Urinary bladder (tissue), 4 donors: Measurements from ENCODE around the gene E4F1. TPM values are rescaled to one million over a fixed set of nuclear protein-coding genes. Genes with fewer than 3 reads are reported as not detected.
"Not testable (repeated sequence)": the region's sequence is repeated elsewhere in the genome, so short reads cannot be mapped to it uniquely, and the experiment has no call there.

ENCODE experiments used
- DNase-seq: peaks from one replicate; pipeline ENCODE4 v3.0.0-alpha.2; 2015; ENCODE audit errors: extremely low spot score
- H3K27ac ChIP-seq: one replicate; pipeline ENCODE4 v1.5.1; 2013; ENCODE audit warnings: low read depth, mild to moderate bottlenecking, moderate library complexity
- H3K36me3 ChIP-seq: one replicate; pipeline ENCODE4 v1.6.1; 2013; ENCODE audit warnings: mild to moderate bottlenecking, moderate library complexity; ENCODE audit not compliant: insufficient read depth
- H3K4me1 ChIP-seq: one replicate; pipeline ENCODE4 v1.6.1; 2013; ENCODE audit warnings: mild to moderate bottlenecking, moderate library complexity; ENCODE audit not compliant: insufficient read depth
- H3K4me3 ChIP-seq: one replicate; pipeline ENCODE4 v1.5.1; 2013; ENCODE audit warnings: low read depth, low read length
- WGBS: extraction: QIAGEN DNeasy Blood & Tissue Kit; methylation state at CpG from one replicate; pipeline ENCODE4 v1.1.7; 2013; 5-methylcytosine and 5-hydroxymethylcytosine counted together
- polyA plus RNA-seq: library from polyadenylated mRNA; stranded (reverse); fragments of 200-250 nt; gene quantifications from one replicate; pipeline ENCODE4 v1.2.3, GENCODE V29; 2013
- total RNA-seq: library from RNA; depleted of rRNA; stranded (reverse); fragments of >200 nt; gene quantifications from one replicate; pipeline ENCODE4 v1.2.3, GENCODE V29; 2014
- donor health status: healthy with polysubstance abuse.
- donor health status: healthy.

The E4F1 gene
- total and polyA plus RNA-seq, 2 donors, result 14.0 to 27.5 TPM

DNA sequence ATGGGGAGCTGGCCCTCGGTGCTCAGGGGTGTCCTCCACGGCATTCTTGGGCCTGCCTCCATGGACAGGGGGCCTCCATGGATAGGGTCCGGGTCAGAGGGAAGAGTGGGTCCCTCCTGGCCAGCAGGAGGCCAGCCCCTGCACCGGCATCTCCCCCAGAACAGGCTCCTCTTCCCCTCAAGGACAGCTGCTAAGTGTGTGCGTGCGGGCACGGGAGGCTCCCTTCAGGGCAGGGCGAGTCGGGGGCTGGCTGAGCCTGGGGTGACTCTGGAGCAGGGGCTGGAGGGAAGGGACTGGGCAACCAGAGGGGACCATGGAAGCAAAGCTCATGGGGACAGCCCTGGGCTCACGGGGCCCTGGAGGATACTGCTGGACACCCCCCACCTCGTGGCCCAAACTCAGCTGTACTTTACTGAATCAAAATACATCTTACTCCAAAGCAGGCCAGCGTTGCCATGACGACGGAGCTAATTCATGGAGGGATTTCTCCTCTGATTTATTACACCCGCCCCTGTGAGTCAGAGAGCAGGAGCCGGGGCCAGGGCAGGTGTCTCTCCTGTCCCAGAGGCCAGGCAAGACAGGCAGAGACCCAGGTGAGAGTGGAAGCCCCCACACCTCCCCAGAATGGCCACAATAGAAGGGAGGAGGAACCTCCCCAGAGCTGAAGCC, 29.1 kb upstream of the E4F1 start:
- DNase-seq, result peak; percentile 10
- H3K4me3 ChIP-seq, result no peak overlapping the region
- H3K36me3 ChIP-seq, result no peaks in the 10 kb centered on the region
- no peak overlapping the region for H3K27ac ChIP-seq
- no peaks in the 10 kb centered on the region for H3K4me1 ChIP-seq
- 51% methylated on average over 16 of the region's 16 CpGs for WGBS

DNA sequence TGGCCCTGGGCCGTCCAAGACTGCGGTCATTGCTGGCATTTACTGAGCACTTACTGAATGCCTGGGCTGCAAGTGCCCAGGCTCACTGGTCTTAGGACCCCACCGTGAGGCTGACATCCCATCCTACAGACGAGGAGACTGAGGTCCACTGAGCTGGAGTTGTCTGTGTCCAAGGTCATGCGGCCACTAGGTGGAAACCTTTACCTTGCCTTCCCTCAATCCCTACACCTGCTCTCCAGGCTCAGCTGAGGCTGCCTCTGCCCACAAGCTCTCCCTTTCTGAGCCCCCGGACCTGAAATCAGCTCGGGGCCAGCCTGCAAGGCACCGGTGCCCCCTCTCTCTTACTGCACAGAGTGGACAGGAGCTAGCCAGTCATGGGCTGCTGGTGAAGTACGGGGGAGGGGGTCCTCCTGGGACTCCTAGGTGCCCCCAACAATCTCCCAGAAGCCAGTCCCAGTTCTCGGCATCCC, 28.5 kb upstream of the E4F1 start:
- DNase-seq, result no peak
- H3K27ac ChIP-seq, result no peak overlapping the region
- H3K4me3 ChIP-seq, result no peak overlapping the region
- H3K4me1 ChIP-seq, result no peaks in the 10 kb centered on the region
- 16% methylated on average over 10 of the region's 10 CpGs for WGBS
- H3K36me3 ChIP-seq, result no peaks in the 10 kb centered on the region

DNA sequence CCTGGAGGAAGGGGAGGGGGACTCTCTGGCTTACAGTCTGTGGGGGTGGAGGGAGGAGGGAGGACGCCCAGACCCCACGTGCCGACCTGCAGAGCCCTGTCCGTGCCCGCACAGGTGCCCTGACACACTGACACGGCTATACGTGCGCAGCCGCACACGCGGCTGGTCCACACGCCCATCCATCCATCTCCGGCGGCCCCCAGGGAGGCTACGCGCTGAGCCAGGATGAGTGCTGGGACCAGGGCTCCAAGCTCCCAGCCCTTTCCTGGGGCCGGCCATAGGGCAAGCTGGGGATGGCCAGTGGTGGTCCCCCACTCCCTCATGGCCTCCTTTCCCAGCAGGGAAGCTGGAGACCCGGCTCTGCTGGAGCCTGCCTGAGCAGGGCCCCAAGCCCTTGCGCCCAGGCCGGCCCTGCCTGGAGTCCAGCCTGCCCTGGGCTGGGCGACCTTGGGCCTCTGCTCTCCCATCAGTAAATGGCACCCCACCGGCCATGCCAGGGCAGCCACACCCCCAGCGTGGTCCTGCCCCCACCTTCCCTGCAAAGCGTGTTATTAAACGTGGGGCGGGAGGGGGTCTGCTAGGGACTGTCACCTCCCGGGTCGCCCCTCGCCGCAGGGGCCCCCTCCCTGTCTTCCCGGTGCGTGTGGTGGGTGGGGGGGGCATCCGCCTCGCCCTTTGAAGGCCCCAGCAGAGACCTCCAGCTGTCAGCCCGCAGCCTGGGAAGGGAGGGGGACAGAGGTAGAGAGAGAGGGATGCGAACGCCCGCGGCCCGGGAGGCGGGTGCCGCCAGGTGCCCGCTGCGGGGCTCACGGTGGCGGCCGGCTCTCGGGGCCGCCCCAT, 27.8 kb upstream of the E4F1 start:
- no peak for DNase-seq
- no peak overlapping the region for H3K27ac ChIP-seq
- WGBS, result 3% methylated on average over 49 of the region's 49 CpGs

DNA sequence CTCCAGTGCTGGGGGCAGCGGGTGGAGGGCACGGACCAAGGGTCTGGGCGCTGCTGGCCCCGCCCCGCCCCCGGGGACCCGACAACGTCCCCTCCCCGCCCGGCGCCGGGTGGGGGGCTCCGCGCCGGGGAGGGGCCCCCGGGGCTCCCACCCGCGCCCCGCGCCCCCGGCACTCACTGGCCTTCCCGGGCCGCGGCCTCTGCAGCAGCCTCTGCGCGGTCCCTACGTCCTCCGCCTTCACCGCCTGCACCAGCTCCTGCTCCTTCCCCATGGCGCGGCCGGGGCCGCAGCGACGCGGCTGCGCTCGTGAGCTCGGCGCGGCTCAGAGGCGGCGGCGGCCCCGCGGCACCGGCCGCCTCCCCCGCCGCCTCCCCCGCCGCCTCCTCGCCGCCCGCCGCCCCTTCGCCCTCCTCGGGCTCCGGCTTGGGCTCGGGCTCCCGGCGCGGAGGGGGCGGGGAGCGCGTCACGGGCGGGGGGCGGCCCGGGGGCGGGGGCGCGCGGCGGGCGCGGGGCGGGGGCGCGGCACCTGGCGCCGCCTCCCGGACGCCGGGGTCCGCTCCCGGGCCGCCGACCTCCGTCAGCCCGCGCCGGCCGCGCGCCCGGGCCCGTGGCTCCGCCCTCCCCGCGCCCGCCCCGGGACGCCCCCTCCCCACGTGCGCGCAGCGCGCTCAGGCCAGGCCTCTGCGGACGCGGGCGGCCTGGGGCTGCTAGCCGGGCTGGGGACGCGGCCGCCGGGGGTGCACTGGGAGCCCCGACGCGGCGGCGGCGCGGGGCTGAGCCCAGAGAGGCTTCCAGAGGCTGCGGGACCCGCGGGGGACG, 27.0 kb upstream of the E4F1 start, which contains the start of gene CASKIN1:
CASKIN1 (minus strand) TSS at position 444 of the 819 bp plus-strand sequence; CDS start at position 271, 173 bp downstream.
- Histone ChIP-seq H3K36me3 (no peaks in the 10 kb centered on the region), H3K4me1 (no peaks in the 10 kb centered on the region), H3K4me3 (peak within 1 kb of the TSS; percentile 54), H3K27ac (no peak within 1 kb of the TSS)
- WGBS, result under 1% methylated on average over 114 of the region's 129 CpGs
- no peak for DNase-seq

More for the DNA sequence above, 27.8 kb upstream of the E4F1 start:
- Histone ChIP-seq H3K4me1 (no peaks in the 10 kb centered on the region), H3K4me3 (peak overlapping the region; percentile 54), H3K36me3 (no peaks in the 10 kb centered on the region)

DNA sequence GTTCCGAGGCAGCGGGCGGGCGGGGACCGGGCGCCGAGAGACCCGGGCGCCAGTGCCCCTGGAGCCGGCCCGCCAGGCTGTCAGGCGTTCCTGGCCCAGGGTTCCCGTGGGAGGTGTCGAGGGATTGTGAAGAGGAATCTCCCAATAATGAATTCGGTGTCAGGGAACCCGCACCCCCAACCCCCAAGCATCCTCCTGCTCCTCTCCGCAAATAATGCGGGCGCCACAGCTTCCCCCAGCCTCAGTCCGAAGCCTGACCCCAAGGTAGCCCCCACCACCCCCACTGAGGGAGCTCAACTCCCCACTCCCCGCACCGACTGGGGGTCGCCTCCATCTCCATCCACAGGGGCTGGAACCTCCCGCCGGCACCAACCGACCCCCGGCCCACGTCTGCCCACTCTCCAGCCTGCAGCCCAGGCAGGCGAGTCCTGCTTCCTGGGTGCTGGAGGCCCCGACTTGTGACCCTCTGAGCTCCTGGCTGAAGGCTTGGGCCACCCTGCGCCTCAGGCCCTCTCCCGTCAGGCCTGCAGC, 26.3 kb upstream of the E4F1 start:
- Histone ChIP-seq H3K4me1 (no peaks in the 10 kb centered on the region), H3K27ac (no peak overlapping the region), H3K4me3 (peak overlapping the region; percentile 54), H3K36me3 (no peaks in the 10 kb centered on the region)
- 24% methylated on average over 32 of the region's 32 CpGs for WGBS
- DNase-seq, result no peak

DNA sequence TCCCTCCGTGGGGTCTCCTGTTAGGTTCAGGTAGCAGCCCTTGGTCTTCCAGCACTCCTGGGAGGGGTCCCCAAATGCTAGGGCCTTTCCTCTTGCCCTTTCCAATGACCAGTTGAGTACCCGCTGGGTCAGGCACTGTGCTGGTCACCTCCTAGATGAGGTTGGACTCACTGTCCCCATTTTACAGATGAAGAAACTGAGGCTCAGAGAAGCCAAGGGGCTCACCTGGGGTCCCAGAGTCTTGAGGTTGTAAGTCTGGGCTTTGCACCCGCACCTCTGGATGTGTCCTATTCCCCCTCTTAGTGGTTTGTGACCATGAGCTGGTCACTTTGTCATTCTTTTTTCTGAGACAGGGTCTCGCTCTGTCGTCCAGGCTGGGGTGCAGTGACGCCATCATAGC, 25.6 kb upstream of the E4F1 start:
- WGBS, result 82% methylated on average over 6 of the region's 6 CpGs
- Histone ChIP-seq H3K27ac (no peak overlapping the region), H3K36me3 (no peaks in the 10 kb centered on the region), H3K4me3 (no peak overlapping the region), H3K4me1 (no peaks in the 10 kb centered on the region)
- DNase-seq, result no peak

DNA sequence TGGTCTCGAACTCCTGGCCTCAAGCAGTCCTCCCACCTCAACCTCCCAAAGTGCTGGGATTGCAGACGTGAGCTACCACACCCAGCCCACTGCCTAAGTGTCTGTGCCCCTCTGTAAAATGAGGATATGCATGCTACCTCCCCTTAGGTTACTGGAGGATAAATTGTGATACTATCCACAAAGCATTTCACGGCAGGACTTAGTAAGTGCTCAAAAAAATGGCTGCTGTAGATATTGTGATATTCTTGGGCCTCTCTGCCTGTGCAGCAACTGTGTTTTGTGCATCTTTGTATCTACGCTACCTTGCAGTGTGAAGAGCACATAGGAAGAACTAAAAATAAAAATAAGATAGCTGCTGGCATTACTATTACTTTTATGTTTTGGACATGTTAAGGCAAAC, 25.1 kb upstream of the E4F1 start:
- DNase-seq, result no peak
- no peaks in the 10 kb centered on the region for H3K36me3 ChIP-seq
- H3K27ac ChIP-seq, result no peak overlapping the region
- no peak overlapping the region for H3K4me3 ChIP-seq
- H3K4me1 ChIP-seq, result no peaks in the 10 kb centered on the region
- WGBS, result 64% methylated on average over 4 of the region's 4 CpGs

DNA sequence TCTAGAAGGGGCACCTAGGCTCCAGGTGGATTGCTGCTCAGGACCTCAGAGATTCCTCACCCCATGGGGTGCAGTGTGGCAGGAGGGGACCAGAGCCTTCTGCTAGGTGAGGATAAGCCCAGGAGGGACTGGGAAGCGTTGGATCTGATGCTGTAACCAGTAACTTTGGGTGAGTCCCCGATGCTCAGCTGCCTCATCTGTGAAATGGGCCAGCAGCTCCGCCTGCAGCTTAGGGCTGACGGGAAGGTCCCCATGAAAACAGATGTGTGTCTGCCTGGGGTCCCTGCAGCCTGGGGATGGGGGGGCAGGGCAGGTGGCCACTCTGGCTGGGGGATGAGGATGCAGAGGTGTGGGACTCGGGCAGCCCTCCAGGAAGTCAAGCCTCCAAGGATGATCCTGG, 24.3 kb upstream of the E4F1 start:
- no peak overlapping the region for H3K4me3 ChIP-seq
- DNase-seq, result no peak
- no peak overlapping the region for H3K27ac ChIP-seq
- no peaks in the 10 kb centered on the region for H3K36me3 ChIP-seq
- H3K4me1 ChIP-seq, result no peaks in the 10 kb centered on the region
- WGBS, result 68% methylated on average over 5 of the region's 5 CpGs

DNA sequence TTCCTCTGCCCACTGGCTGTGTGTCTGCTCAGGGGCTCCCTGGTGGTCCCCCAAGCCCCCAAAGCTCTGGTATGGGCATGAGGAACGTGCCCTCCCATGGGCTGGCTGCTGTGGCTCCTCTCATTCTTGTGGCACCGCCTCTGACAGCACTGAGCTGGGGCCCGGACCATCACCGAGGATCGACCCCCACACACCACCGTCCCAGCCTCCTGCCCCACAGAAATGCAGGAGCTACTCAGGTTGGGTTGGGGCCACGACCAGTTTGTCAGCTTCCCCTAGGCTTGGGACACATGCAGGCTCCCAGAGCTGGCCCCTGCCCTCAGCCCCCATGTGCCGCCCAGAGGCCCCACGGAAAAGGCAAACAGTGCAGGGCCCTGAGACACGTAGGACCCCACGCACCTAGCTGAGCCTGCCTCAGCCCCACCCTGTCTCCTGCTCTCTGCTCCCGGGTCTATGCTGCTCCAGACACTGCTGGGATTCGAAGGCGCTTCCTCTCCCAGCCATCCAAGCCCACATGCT, 23.7 kb upstream of the E4F1 start:
- no peak overlapping the region for H3K27ac ChIP-seq
- H3K4me3 ChIP-seq, result no peak overlapping the region
- 54% methylated on average over 14 of the region's 14 CpGs for WGBS
- no peaks in the 10 kb centered on the region for H3K4me1 ChIP-seq
- DNase-seq, result no peak
- no peaks in the 10 kb centered on the region for H3K36me3 ChIP-seq

DNA sequence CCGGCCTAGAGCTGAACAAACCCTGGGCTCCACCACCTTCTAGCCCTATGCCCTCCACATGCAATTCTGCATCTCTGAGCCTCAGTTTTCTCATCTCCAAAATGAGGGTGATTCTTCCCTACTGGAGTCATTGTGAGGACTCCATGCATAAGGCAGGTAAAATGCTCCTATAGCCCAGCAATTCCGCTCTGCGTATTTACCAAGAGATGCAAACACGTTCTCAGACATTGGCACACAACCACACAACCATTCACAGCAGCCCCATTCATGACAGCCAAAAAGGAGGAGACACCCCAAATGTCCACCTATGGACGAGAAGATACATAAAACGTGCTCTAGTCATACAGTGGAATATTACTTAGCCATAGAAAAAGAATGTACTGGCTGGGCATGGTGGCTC, 23.1 kb upstream of the E4F1 start:
- no peak for DNase-seq
- H3K27ac ChIP-seq, result no peak overlapping the region
- H3K4me1 ChIP-seq, result no peaks in the 10 kb centered on the region
- WGBS, result 87% methylated on average over 6 of the region's 6 CpGs
- H3K4me3 ChIP-seq, result no peak overlapping the region
- H3K36me3 ChIP-seq, result no peaks in the 10 kb centered on the region

DNA sequence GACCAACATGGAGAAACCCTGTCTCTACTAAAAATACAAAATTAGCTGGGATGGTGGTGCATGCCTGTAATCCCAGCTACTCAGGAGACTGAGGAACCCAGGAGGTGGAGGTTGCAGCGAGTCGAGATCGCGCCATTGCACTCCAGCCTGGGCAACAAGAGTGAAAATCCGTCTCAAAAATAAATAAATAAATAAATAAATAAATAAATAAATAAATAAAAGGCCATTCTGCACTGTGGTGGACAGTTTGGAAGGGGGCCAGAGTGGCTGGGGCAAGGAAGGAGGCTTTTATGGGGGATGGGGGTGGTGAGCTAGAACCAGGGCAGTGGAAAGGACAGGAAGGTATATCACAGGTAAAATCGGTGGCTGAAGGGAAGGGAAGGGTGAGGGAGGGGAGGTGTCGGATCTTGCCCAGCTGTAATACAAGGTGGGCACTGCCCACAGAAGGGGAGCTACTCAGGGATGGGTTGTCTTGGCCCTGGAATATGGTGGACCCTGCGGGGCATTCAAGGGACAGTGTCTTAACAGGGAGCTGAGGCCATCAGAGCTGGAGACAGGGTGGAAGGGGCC, 20.2 kb upstream of the E4F1 start:
- not testable (repeated sequence) for H3K4me1 ChIP-seq, H3K36me3 ChIP-seq, H3K4me3 ChIP-seq, DNase-seq, H3K27ac ChIP-seq
- WGBS, result 91% methylated on average over 8 of the region's 8 CpGs

DNA sequence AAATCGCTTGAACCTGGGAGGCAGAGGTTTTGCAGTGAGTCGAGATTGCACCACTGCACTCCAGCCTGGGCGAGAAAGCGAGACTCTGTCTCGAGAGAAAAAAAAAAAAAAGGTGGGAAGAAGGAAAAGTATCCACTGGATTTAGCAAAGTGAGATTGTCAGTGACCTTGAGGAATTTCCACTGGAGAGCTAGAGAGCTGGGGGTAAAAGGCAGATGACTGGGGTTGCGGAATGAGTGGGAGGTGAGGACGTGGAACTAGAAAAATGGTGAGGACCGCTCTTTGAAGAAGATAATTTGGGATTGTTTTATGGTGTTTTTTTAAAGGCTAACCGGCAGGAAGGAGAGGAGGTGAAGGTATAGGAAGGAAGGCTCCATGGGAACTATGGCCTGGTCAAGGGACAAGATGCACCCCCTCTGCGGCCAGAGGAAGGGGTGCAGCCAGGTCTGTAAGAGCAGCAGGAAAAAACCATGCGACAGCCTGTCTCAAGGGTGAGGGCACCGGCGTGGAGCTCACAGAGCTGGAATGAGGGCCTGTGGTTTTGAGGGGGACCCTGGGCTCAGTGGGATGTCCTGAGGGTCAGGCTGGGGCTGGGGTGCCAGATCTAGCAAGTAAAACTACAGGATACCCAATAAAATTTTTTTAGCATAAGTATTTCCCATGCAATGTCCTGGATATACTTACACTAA, 18.8 kb upstream of the E4F1 start:
- Histone ChIP-seq H3K4me3 (peak overlapping the region; percentile 75), H3K36me3 (no peaks in the 10 kb centered on the region), H3K4me1 (peaks cover 2% of the 10 kb centered on the region), H3K27ac (no peak overlapping the region)
- 80% methylated on average over 13 of the region's 13 CpGs for WGBS
- DNase-seq, result no peak
